GM23338 (cell line): ENCODE measurements around the gene FCRL4. TPM values are rescaled to one million over a fixed set of nuclear protein-coding genes. Genes with fewer than 3 reads are reported as not detected.

Experiments used
- ATAC-seq: fragments of 200-7000 bp; cut with Tn5 transposase; 3 replicates; pipeline ENCODE4 v1.9.1; 2020
- DNase-seq: peaks from one replicate; pipeline ENCODE4 v3.0.0-alpha.2; 2015; ENCODE audit warnings: low spot score
- H2AFZ ChIP-seq: fragments of 200-600 bp; sonication (generic); 2 replicates; pipeline ENCODE4 v1.8.0; 2016; ENCODE audit warnings: antibody characterized with exemption, mild to moderate bottlenecking, moderate library complexity
- H3F3A ChIP-seq: fragments of 200-600 bp; sonication (generic); replicated peaks from 2 replicates; pipeline ENCODE4 v1.8.0; 2017; ENCODE audit warnings: antibody characterized with exemption, mixed run types, low read depth
- H3K27ac ChIP-seq: fragments of 200-600 bp; sonication (generic); 2 replicates; pipeline ENCODE4 v1.6.1; 2016; ENCODE audit warnings: low read depth
- H3K27me3 ChIP-seq: fragments of 200-600 bp; sonication (generic); 2 replicates; pipeline ENCODE4 v1.8.0; 2016; ENCODE audit warnings: mild to moderate bottlenecking, mixed run types, moderate library complexity; ENCODE audit not compliant: insufficient read depth
- H3K36me3 ChIP-seq: fragments of 200-600 bp; sonication (generic); 2 replicates; pipeline ENCODE4 v1.8.0; 2016; ENCODE audit warnings: mild to moderate bottlenecking; ENCODE audit not compliant: insufficient read depth
- H3K4me1 ChIP-seq: fragments of 200-600 bp; sonication (generic); 2 replicates; pipeline ENCODE4 v1.8.0; 2016; ENCODE audit warnings: mild to moderate bottlenecking, moderate library complexity; ENCODE audit not compliant: insufficient read depth
- H3K4me2 ChIP-seq: fragments of 200-600 bp; sonication (generic); 2 replicates; pipeline ENCODE4 v1.7.1; 2017; ENCODE audit warnings: mixed run types
- H3K4me3 ChIP-seq: fragments of 200-600 bp; sonication (generic); 2 replicates; pipeline ENCODE4 v1.6.1; 2016; ENCODE audit warnings: mixed run types
- H3K79me2 ChIP-seq: fragments of 200-600 bp; sonication (generic); replicated peaks from 2 replicates; pipeline ENCODE4 v1.8.0; 2017; ENCODE audit warnings: mild to moderate bottlenecking; ENCODE audit not compliant: insufficient read depth
- H3K9me2 ChIP-seq: fragments of 200-600 bp; sonication (generic); 2 replicates; pipeline ENCODE4 v1.8.0; 2017; ENCODE audit not compliant: insufficient read depth
- H4K20me1 ChIP-seq: fragments of 200-600 bp; sonication (generic); replicated peaks from 2 replicates; pipeline ENCODE4 v1.8.0; 2017; ENCODE audit warnings: mild to moderate bottlenecking; ENCODE audit not compliant: insufficient read depth
- H3K27ac Mint-ChIP-seq: 2 replicates; pipeline ENCODE4 v1.8.0; 2020; ENCODE audit warnings: inconsistent platforms, mild to moderate bottlenecking, moderate library complexity, mixed read lengths
- H3K27me3 Mint-ChIP-seq: 3 replicates; pipeline ENCODE4 v1.8.0; 2022; ENCODE audit warnings: low read depth, mild to moderate bottlenecking, moderate library complexity, mixed read lengths, inconsistent platforms; ENCODE audit not compliant: insufficient read depth, poor library complexity
- H3K36me3 Mint-ChIP-seq: 3 replicates; pipeline ENCODE4 v1.8.0; 2021; ENCODE audit warnings: low read depth, mild to moderate bottlenecking, inconsistent platforms, moderate library complexity, mixed read lengths
- H3K4me1 Mint-ChIP-seq: 3 replicates; pipeline ENCODE4 v1.8.0; 2020; ENCODE audit warnings: mild to moderate bottlenecking, inconsistent platforms, mixed read lengths
- H3K4me3 Mint-ChIP-seq: 3 replicates; pipeline ENCODE4 v1.8.0; 2021; ENCODE audit warnings: moderate library complexity, mild to moderate bottlenecking, inconsistent platforms, mixed read lengths
- H3K9me3 Mint-ChIP-seq: 3 replicates; pipeline ENCODE4 v1.8.0; 2020; ENCODE audit warnings: moderate library complexity, mild to moderate bottlenecking, inconsistent platforms, mixed read lengths
- CREB1 ChIP-seq: fragments of 250-450 bp; sonication (Bioruptor Pico); IDR thresholded peaks from 2 replicates; pipeline ENCODE4 v1.5.0; 2020; ENCODE audit warnings: low read depth, mild to moderate bottlenecking, moderate library complexity
- EZH2 ChIP-seq: fragments of 200-600 bp; sonication (generic); IDR thresholded peaks from one replicate; pipeline ENCODE4 v1.8.0; 2017; ENCODE audit warnings: antibody characterized with exemption, mild to moderate bottlenecking, low read depth; ENCODE audit not compliant: unreplicated experiment
- EZH2phosphoT487 ChIP-seq: fragments of 200-600 bp; sonication (generic); IDR thresholded peaks from one replicate; pipeline ENCODE4 v1.8.1; 2018; ENCODE audit warnings: antibody characterized with exemption; ENCODE audit not compliant: unreplicated experiment
- JUNB ChIP-seq: IDR thresholded peaks from one replicate; pipeline ENCODE4 v1.6.1; 2016; ENCODE audit warnings: antibody characterized with exemption; ENCODE audit not compliant: unreplicated experiment
- NANOG ChIP-seq: IDR thresholded peaks from 2 replicates; pipeline ENCODE4 v1.6.1; 2016; ENCODE audit warnings: antibody characterized with exemption, borderline replicate concordance
- POLR2AphosphoS5 ChIP-seq: IDR thresholded peaks from 2 replicates; pipeline ENCODE4 v1.6.1; 2016; ENCODE audit warnings: antibody characterized with exemption, low read depth
- STAT1 ChIP-seq: IDR thresholded peaks from one replicate; pipeline ENCODE4 v1.6.1; 2016; ENCODE audit warnings: antibody characterized with exemption; ENCODE audit not compliant: unreplicated experiment
- ZNF114 ChIP-seq: fragments of 250-450 bp; sonication (Bioruptor Pico); IDR thresholded peaks from 2 replicates; pipeline ENCODE4 v1.5.0; 2020; ENCODE audit warnings: mild to moderate bottlenecking, moderate library complexity
- ZNF331 ChIP-seq: fragments of 250-450 bp; sonication (Bioruptor Pico); IDR thresholded peaks from 2 replicates; pipeline ENCODE4 v1.5.0; 2020; ENCODE audit warnings: low read depth, mild to moderate bottlenecking, moderate library complexity
- polyA plus RNA-seq: library from polyadenylated mRNA; unstranded; fragments of >200 nt; fragmentation: Nextera tagmentation; extraction: Ambion mirVana; gene quantifications from 2 replicates; pipeline ENCODE4 v1.2.1, GENCODE V29; 2016
- total RNA-seq: library from RNA; depleted of rRNA; stranded (reverse); fragments of >200 nt; shearing (Covaris generic); gene quantifications from 2 replicates; pipeline ENCODE4 v1.2.3, GENCODE V29; 2014
- TF ChIP-seq, protein P1 (sequence below): fragments of 250-450 bp; sonication (Bioruptor Pico); IDR thresholded peaks from 2 replicates; pipeline ENCODE4 v1.5.0; 2020; ENCODE audit warnings: mild to moderate bottlenecking, moderate library complexity
- TF ChIP-seq, protein P2 (sequence below), 2 experiments: fragments of 200-600 bp in 1 of 2; sonication (generic) in 1 of 2; conservative IDR thresholded peaks; 2 replicates each; pipeline versions ENCODE4 v1.5.1 to v1.6.1; 2016 to 2017; ENCODE audit warnings: antibody characterized with exemption in 2 of 2, low read depth in 2 of 2, mild to moderate bottlenecking in 2 of 2, moderate library complexity in 1 of 2
- TF ChIP-seq, protein P3 (sequence below): IDR thresholded peaks from 2 replicates; pipeline ENCODE4 v1.6.1; 2016; ENCODE audit warnings: antibody characterized with exemption
- TF ChIP-seq, protein P4 (sequence below): IDR thresholded peaks from one replicate; pipeline ENCODE4 v1.6.1; 2018; ENCODE audit warnings: antibody characterized with exemption; ENCODE audit not compliant: unreplicated experiment

FCRL4 gene
- total and polyA plus RNA-seq, 2 experiments from 2014 or later, result not detected

DNA sequence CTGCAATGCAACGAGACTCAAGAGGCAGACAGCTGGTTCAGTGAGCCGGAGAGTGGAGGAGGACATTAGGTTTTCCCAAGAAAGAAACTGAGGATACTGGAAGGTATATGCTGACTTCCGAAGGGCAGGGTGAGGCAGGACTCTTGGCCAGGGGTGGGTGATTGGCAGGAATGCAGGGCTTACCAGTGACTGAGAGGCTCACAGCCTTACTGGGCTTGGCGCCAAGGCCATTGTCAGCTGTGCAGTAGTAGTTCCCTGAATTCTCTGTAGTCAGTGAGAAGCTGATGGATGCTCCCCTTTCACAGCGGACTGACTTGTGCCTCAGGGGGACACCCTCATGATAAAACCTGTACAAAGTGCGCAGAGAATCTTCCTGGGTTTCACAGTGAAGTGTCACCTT, 55.2 kb downstream of the FCRL4 start:
- H4K20me1 ChIP-seq, result no peaks in the 10 kb centered on the region
- H3K4me1 ChIP-seq, result peaks cover 37% of the 10 kb centered on the region
- H3K9me2 ChIP-seq, result peaks cover 24% of the 10 kb centered on the region; the same call in 1 of the 2 replicates
- TF ChIP-seq EZH2phosphoT487 (no peak), ZNF331 (CRISPR knock-in tag) (no peak), CREB1 (CRISPR knock-in tag) (no peak), NANOG (no peak), ZNF114 (CRISPR knock-in tag) (no peak), EZH2 (no peak), POLR2AphosphoS5 (no peak), STAT1 (no peak), JUNB (no peak)
- TF ChIP-seq, protein P1, sequence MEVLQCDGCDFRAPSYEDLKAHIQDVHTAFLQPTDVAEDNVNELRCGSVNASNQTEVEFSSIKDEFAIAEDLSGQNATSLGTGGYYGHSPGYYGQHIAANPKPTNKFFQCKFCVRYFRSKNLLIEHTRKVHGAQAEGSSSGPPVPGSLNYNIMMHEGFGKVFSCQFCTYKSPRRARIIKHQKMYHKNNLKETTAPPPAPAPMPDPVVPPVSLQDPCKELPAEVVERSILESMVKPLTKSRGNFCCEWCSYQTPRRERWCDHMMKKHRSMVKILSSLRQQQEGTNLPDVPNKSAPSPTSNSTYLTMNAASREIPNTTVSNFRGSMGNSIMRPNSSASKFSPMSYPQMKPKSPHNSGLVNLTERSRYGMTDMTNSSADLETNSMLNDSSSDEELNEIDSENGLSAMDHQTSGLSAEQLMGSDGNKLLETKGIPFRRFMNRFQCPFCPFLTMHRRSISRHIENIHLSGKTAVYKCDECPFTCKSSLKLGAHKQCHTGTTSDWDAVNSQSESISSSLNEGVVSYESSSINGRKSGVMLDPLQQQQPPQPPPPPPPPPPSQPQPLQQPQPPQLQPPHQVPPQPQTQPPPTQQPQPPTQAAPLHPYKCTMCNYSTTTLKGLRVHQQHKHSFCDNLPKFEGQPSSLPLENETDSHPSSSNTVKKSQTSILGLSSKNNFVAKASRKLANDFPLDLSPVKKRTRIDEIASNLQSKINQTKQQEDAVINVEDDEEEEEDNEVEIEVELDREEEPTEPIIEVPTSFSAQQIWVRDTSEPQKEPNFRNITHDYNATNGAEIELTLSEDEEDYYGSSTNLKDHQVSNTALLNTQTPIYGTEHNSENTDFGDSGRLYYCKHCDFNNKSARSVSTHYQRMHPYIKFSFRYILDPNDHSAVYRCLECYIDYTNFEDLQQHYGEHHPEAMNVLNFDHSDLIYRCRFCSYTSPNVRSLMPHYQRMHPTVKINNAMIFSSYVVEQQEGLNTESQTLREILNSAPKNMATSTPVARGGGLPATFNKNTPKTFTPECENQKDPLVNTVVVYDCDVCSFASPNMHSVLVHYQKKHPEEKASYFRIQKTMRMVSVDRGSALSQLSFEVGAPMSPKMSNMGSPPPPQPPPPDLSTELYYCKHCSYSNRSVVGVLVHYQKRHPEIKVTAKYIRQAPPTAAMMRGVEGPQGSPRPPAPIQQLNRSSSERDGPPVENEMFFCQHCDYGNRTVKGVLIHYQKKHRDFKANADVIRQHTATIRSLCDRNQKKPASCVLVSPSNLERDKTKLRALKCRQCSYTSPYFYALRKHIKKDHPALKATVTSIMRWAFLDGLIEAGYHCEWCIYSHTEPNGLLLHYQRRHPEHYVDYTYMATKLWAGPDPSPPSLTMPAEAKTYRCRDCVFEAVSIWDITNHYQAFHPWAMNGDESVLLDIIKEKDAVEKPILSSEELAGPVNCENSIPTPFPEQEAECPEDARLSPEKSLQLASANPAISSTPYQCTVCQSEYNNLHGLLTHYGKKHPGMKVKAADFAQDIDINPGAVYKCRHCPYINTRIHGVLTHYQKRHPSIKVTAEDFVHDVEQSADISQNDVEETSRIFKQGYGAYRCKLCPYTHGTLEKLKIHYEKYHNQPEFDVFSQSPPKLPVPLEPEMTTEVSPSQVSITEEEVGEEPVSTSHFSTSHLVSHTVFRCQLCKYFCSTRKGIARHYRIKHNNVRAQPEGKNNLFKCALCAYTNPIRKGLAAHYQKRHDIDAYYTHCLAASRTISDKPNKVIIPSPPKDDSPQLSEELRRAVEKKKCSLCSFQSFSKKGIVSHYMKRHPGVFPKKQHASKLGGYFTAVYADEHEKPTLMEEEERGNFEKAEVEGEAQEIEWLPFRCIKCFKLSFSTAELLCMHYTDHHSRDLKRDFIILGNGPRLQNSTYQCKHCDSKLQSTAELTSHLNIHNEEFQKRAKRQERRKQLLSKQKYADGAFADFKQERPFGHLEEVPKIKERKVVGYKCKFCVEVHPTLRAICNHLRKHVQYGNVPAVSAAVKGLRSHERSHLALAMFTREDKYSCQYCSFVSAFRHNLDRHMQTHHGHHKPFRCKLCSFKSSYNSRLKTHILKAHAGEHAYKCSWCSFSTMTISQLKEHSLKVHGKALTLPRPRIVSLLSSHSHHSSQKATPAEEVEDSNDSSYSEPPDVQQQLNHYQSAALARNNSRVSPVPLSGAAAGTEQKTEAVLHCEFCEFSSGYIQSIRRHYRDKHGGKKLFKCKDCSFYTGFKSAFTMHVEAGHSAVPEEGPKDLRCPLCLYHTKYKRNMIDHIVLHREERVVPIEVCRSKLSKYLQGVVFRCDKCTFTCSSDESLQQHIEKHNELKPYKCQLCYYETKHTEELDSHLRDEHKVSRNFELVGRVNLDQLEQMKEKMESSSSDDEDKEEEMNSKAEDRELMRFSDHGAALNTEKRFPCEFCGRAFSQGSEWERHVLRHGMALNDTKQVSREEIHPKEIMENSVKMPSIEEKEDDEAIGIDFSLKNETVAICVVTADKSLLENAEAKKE (CRISPR knock-in tag), result no peak
- TF ChIP-seq, protein P2, sequence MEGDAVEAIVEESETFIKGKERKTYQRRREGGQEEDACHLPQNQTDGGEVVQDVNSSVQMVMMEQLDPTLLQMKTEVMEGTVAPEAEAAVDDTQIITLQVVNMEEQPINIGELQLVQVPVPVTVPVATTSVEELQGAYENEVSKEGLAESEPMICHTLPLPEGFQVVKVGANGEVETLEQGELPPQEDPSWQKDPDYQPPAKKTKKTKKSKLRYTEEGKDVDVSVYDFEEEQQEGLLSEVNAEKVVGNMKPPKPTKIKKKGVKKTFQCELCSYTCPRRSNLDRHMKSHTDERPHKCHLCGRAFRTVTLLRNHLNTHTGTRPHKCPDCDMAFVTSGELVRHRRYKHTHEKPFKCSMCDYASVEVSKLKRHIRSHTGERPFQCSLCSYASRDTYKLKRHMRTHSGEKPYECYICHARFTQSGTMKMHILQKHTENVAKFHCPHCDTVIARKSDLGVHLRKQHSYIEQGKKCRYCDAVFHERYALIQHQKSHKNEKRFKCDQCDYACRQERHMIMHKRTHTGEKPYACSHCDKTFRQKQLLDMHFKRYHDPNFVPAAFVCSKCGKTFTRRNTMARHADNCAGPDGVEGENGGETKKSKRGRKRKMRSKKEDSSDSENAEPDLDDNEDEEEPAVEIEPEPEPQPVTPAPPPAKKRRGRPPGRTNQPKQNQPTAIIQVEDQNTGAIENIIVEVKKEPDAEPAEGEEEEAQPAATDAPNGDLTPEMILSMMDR (conservative IDR thresholded peaks at IDR 0.05; ENCODE audit: low read depth in 2 of 2), result no peak
- TF ChIP-seq, protein P3, sequence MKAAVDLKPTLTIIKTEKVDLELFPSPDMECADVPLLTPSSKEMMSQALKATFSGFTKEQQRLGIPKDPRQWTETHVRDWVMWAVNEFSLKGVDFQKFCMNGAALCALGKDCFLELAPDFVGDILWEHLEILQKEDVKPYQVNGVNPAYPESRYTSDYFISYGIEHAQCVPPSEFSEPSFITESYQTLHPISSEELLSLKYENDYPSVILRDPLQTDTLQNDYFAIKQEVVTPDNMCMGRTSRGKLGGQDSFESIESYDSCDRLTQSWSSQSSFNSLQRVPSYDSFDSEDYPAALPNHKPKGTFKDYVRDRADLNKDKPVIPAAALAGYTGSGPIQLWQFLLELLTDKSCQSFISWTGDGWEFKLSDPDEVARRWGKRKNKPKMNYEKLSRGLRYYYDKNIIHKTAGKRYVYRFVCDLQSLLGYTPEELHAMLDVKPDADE, result no peak
- TF ChIP-seq, protein P4, sequence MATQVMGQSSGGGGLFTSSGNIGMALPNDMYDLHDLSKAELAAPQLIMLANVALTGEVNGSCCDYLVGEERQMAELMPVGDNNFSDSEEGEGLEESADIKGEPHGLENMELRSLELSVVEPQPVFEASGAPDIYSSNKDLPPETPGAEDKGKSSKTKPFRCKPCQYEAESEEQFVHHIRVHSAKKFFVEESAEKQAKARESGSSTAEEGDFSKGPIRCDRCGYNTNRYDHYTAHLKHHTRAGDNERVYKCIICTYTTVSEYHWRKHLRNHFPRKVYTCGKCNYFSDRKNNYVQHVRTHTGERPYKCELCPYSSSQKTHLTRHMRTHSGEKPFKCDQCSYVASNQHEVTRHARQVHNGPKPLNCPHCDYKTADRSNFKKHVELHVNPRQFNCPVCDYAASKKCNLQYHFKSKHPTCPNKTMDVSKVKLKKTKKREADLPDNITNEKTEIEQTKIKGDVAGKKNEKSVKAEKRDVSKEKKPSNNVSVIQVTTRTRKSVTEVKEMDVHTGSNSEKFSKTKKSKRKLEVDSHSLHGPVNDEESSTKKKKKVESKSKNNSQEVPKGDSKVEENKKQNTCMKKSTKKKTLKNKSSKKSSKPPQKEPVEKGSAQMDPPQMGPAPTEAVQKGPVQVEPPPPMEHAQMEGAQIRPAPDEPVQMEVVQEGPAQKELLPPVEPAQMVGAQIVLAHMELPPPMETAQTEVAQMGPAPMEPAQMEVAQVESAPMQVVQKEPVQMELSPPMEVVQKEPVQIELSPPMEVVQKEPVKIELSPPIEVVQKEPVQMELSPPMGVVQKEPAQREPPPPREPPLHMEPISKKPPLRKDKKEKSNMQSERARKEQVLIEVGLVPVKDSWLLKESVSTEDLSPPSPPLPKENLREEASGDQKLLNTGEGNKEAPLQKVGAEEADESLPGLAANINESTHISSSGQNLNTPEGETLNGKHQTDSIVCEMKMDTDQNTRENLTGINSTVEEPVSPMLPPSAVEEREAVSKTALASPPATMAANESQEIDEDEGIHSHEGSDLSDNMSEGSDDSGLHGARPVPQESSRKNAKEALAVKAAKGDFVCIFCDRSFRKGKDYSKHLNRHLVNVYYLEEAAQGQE, result no peak
- no peaks in the 10 kb centered on the region for H3K79me2 ChIP-seq
- no peak overlapping the region for H2AFZ ChIP-seq
- Mint-ChIP-seq H3K27me3 (peaks cover 10% of the 10 kb centered on the region), H3K9me3 (peaks cover 11% of the 10 kb centered on the region), H3K36me3 (peaks cover 10% of the 10 kb centered on the region; the same call in 2 of the 3 replicates), H3K4me3 (no peak overlapping the region), H3K4me1 (peaks cover 32% of the 10 kb centered on the region), H3K27ac (no peak overlapping the region)
- H3K4me3 ChIP-seq, result no peak overlapping the region
- H3K4me2 ChIP-seq, result no peak overlapping the region
- no peaks in the 10 kb centered on the region for H3K27me3 ChIP-seq
- H3K27ac ChIP-seq, result no peak overlapping the region
- no peak for DNase-seq
- no peak for ATAC-seq
- no peaks in the 10 kb centered on the region; the same call in 1 of the 2 replicates for H3K36me3 ChIP-seq
- 0 out of 2 replicates have a peak, but pooled peaks cover 3% of the 10 kb centered on the region for H3F3A ChIP-seq
